GM12864 (cell line): ENCODE results near the gene CGB2.
A peak's percentile ranks its signal among the peaks of the same experiment; 100 is the strongest.
"Not testable (repeated sequence)": the region's sequence is repeated elsewhere in the genome, so short reads cannot be mapped to it uniquely, and the experiment has no call there.

ENCODE experiments used
- DNase-seq: peaks from one replicate; pipeline ENCODE4 v3.0.0-alpha.2; 2011; ENCODE audit warnings: low read depth
- H3K4me3 ChIP-seq: 2 replicates; pipeline ENCODE4 v1.5.1; 2011; ENCODE audit warnings: mild to moderate bottlenecking, low read depth, low read length, control low read depth
- CTCF ChIP-seq: IDR thresholded peaks from 2 replicates; pipeline ENCODE4 v1.5.1; 2011; ENCODE audit warnings: low read depth, mild to moderate bottlenecking, moderate library complexity, low read length, control low read depth, inconsistent platforms; ENCODE audit errors: missing control alignments

CGB2 gene

GRCh38 chr19:49070416-49070815 lies 38.7 kb downstream of the CGB2 start:
- H3K4me3 ChIP-seq = no peak overlapping the region
- no peak for DNase-seq
- no peak for TF ChIP-seq CTCF

DNA sequence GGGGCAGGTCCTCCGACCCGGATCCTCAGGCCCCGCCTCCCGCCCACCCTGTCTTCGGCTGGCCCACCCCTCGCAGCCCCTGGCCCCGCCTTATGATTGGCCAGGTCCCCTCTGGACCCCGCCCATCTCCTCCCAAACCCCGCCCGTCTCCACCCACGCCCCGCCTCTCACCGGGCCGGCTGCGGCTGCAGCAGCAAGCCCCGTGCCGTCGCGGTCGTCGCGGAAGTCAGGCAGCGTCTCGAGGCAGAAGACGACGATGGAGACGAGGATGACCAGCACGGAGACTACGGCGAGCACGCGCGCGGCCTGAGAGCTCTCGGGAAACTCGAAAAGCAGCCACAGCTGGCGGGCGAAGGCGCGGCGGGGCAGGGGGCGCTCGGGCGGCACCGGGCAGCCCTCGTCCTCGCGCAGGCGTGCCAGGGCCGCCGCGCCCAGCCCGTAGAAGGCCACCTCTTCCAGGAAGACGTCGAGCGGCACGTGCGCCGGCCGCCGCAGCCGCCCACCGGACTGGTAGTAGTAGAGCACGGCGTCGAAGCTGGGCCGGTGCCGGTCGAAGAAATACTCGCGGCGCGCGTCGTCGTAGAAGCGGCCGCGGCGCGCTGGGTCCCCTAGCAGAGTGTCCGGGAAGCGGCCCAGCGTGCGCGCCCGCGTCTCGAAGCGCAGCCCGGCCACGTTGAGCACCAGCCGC lies 40.3 kb downstream of the CGB2 start:
- no peak for DNase-seq
- no peak for TF ChIP-seq CTCF
- H3K4me3 ChIP-seq = no peak overlapping the region

GRCh38 chr19:49073514-49074378 lies 42.1 kb downstream of the CGB2 start:
- no peak overlapping the region for H3K4me3 ChIP-seq
- TF ChIP-seq CTCF = peak; percentile 41
- no peak for DNase-seq

- H3K4me3 ChIP-seq, DNase-seq: not testable (repeated sequence)
- peak; percentile 63 for TF ChIP-seq CTCF
These were observed 43.2 kb downstream of the CGB2 start for GRCh38 chr19:49074869-49075268.

DNA sequence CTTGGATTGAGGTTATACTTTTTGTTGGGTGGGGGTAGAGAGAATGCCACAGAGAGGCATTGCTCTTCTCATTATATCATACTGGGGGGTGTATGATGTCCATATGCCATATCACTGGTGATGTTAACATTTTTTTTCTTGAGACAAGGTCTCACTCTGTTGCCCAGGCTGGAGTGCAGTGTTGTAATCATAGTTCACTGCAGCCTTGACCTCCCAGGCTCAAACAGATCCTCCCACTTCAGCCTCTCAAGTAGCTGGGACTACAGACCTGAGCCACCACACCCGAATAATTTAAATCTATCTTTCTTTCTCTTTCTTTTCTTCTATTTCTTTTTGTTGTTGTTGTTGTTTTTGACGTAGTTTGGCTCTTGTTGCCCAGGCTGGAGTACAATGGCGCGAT lies 48.7 kb downstream of the CGB2 start:
- no peak for TF ChIP-seq CTCF
- H3K4me3 ChIP-seq = no peak overlapping the region
- no peak for DNase-seq

DNA sequence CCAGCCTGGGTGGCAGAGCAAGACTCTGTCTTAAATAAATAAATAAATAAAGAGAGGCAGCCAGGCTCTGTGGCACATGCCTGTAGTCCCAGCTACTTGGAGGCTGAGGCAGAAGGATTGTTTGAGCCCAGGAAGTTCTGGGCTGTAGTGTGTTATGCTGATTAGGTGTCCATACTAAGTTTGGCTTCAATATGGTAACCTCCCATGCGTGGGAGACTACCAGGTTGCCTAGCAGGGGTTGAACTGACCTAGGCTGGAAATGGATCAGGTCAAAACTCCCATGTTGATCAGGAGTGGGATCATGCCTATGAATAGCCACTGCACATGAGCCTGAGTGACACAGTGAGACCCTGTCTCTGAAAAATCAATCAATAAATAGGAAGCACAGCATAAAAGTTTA lies 49.6 kb downstream of the CGB2 start:
- no peak for TF ChIP-seq CTCF
- no peak for DNase-seq
- H3K4me3 ChIP-seq = no peak overlapping the region
